GM18508 (cell line): ENCODE measurements around the gene DNAJB8.

Experiments used
- ATAC-seq: cut with Tn5 transposase; IDR thresholded peaks from one replicate; pipeline ENCODE4 v1.9.1; 2021; ENCODE audit warnings: moderate number of reproducible peaks; ENCODE audit not compliant: insufficient read depth, unreplicated experiment

DNAJB8 gene

GRCh38 chr3:128466840-128467541 lies at the start of gene DNAJB8:
DNAJB8 (minus strand) TSS chr3:128466890; CDS start chr3:128463245, 3,645 bp downstream.
- ATAC-seq = no peak

DNA sequence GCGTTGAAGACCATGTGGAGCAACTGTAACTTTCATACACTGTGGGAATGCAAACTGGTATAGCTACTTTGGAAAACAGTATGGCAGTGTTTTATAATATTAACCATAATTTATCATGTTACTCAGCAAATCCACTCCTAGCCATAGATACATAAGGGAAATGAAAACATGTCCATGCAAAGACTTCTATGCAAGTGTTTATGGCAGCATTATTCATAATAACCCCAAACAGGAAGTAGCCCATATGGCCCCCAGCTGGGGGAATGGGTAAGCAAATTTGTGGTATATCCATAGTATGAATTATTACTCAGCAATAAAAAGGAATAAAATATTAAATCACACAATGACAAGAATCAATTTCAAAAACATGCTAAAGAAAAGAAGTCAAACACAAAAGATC lies 49.3 kb upstream of the DNAJB8 start:
- no peak for ATAC-seq

- ATAC-seq = no peak
Observed at GRCh38 chr3:128508852-128509251, 42.2 kb upstream of the DNAJB8 start.

GRCh38 chr3:128506754-128507153 lies 40.1 kb upstream of the DNAJB8 start:
- no peak for ATAC-seq

DNA sequence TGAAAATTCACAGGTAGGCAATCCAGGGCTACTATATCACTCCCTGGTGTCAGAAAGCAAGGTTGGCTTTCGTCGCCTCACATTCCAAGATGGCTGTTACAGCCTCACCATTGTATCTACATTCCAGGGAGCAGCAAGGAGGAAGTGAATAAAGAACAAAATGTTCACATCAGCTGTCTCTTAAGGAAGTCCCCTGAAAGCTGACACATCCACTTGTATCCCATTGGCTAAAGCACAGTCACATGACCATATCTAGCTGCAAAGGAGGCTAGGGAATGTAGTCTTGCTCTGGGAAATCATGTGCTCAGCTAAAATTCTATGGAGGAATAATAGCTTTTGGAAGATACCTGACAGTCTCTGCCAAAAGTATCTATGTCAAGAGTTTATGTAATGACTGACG lies 39.1 kb upstream of the DNAJB8 start:
- no peak for ATAC-seq

DNA sequence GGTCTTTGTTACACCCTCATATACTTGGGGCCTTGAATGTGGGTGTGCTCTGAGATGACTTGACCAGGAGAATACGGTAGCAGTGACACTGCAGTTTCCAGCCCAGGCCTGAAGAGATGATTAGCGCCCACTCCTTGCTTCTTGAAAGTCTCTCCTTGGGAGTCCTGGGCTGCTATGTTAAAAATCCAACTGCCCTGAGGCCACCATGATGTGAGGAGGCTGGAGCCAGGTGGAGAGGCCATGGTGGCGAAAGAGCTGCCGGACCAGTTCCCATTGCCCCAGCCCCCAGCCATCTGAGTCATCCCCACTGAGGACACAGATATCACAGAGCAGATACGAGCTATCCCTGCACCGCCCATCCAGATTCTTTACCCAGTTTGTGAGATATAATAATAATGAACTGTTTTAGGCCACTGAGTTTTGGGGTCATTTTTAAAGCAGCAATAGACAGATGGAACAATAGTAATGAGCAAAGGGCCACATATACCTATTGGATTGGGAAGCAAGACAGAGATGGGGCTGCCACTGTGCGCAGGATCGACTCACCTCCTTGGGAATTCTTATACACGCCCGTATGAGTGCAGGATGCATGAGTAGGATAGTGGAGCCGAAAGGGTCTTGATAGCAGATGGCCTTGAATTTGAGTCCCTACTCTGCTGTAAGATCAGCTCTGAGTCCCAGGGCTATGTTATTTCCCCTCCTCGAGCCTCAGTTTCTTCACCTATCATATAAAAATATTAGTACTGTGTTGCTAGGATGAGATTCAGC lies 38.5 kb upstream of the DNAJB8 start:
- ATAC-seq = no peak

- ATAC-seq = no peak
Observed at GRCh38 chr3:128504533-128504915, 37.8 kb upstream of the DNAJB8 start.

- no peak for ATAC-seq
Observed at GRCh38 chr3:128503751-128504532, 37.3 kb upstream of the DNAJB8 start.

DNA sequence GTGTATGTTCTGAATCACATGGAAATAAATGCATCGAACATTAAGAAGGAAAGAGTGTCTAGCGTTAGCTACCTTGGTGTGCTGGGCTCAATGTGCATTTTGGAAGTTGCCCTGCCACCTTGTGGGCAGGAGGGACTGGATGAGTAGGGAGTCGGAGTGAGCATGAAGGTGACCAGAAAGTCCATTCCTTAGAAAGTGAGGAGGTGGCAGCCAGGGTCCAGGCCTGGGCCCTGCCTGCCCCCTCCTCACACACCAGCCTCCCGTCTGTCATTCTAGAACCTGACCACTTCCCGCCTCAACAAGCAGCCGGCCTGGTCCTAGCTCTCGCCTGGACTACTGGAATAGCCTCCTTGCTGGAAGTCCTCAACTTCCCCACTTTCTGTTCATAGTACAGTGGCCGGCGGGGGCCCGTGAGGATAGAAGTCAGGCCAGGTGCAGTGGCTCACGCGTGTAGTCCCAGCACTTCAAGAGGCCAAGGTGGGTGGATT lies 36.5 kb upstream of the DNAJB8 start:
- no peak for ATAC-seq

DNA sequence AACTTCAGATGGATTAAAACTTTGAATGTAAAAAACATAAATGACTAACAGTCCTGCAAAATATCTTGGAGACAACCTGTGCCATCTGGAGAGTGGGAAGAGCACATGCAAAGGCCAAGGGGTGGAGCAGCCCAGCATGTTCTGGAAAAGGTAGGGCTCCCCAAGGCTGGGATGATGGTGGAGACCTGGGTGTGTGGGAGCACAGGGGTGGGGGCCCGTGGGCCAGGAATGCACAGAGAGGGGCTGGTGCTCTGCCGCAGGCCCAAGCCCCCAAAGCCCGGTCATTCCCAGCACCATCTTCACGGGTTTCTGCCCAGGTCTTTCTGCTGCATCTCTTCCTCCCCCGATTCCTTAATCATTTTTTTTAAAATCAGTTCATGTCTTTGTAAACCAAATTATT lies 36.0 kb upstream of the DNAJB8 start:
- ATAC-seq = no peak

DNA sequence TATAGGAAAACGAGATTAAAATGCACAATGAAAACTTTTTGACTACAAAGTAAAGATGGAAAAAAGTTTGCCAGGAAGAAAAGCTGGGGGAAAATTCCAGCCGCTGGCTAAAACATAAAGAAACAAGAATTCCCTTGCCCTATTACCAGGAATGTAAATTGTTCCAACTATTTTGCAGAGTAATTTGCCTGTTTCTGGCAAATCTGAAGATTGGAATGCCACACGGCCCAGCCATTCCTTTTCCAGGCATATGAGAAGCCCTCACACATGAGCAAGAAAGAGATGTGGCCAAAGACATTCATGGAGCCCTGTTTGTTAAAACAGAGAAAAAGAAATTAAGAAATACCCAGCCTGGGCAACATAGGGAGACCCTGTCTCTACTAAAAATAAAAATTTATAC lies 34.7 kb upstream of the DNAJB8 start:
- no peak for ATAC-seq

- no peak for ATAC-seq
Observed at GRCh38 chr3:128500556-128500955, 33.9 kb upstream of the DNAJB8 start.

- ATAC-seq = no peak
Observed at GRCh38 chr3:128499724-128500275, 33.1 kb upstream of the DNAJB8 start.

- ATAC-seq = no peak
Observed at GRCh38 chr3:128498901-128499530, 32.3 kb upstream of the DNAJB8 start.

- ATAC-seq = no peak
Observed at GRCh38 chr3:128498127-128498626, 31.5 kb upstream of the DNAJB8 start.

DNA sequence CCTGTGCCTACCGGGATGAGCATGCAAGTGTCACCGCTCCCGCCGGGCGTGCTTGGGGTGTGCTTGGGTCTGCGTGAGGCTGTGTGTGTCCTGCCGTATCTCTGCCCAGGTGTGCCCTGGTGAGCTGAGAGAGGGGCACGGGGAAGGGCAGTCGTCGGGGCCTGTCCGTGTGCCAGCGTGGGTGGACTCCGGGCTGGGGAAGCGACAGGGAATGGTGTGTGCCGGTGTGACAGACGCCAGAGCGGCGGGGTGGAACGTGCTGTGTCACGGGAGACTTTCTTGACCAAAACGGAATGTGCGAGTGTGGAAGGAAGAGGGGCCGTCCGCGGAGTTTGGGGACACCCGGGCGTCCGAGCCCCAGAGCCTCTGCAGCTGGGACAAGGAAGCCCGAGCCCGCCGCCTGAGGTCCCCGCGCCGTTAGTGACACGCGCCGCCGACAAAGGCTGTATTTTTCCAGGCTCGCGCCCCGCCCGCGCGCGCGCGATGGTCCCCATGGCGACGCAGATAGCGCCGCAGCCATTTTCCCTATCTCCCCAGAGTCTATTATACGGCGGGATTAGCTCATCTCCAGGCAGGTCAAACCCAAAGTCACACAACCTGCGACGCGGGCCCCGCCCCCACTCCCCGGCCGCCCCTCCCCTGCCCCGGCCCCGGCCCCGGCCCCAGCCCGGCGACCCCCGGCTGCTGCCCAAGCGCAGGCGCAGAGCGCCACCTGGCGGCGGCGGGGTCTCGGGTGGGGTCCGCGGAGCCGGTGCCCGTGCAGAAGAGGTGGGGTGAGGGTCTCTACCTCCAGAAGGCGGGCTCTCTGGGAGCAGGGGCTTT lies 30.8 kb upstream of the DNAJB8 start:
- ATAC-seq = no peak

DNA sequence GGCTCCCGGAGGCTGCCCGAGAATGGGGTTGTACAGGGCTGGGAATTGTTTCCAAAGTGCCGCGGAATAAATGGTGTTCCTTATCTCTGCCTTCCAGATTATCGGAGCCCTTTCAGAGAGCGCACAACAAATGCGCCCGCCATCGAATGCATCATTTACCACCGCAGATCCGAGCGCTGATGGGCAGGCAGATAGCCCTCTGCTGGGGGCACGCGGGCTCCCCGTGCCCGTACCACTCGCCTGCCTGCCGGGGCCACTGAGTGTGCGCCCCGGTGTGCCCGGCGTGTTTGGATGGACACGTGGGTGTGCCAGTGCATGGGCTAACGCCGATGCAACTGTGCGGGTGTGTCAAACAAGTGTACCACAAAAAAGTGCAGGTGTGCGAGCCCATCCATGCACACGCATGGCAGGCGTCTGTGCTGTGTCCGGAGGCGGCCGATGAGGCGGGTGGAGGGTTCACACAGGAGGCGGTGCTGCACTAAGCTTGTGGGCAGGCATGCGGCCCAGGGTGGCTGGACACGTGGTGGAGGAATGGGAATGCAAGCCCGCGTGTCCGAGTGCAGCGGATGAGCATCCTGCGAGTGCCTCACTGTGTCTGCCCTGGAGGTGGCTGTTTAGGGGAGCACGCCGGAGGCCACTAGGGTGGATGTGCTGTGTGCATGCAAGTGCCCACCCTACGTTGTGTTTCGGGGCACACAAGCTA lies 30.1 kb upstream of the DNAJB8 start:
- ATAC-seq = no peak

DNA sequence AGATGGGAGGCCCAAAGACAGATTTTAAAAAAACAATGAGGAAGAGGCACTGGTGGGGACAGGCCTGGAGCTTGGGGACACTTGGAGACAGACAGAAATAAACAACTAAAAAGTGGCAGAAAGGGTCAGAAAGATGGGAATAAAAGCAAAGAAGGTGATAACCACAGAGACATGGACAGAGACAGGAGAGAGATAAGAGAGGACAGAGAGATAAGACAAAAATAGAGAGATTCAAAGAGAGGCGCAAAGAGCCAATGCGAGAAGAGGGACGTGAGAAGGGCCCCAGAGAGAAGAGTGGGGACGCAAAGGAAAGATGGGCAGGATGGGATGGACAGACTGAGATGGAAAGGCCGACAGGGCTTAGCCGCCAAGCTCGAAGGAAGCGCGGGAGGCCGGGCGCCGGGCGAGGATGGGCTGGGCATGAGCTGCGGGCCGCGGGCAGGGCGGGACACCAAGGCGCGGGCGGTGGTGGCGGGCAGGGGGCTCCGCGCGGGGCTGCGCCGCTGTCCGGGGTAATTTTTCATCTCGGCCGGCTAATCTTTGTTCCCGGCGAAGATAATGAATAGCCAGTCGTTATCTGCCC lies 29.4 kb upstream of the DNAJB8 start:
- ATAC-seq = no peak
